Keratinocyte (primary cell): Measurements from ENCODE around the gene C1RL.

ENCODE experiments used
- EZH2 ChIP-seq: IDR thresholded peaks from one replicate; pipeline ENCODE4 v1.6.1; 2012; ENCODE audit warnings: inconsistent platforms, mild to moderate bottlenecking, low read length, moderate library complexity
- TF ChIP-seq, protein P1 (sequence below), 3 experiments: IDR thresholded peaks in 1 of 3; conservative IDR thresholded peaks in 1 of 3; optimal IDR thresholded peaks in 1 of 3; 2 replicates in 2 of 3; 3 replicates in 1 of 3; pipeline versions ENCODE3 to v1.5.1; 2011; ENCODE audit warnings: low read length in 3 of 3, mild to moderate bottlenecking in 3 of 3, moderate library complexity in 2 of 3, control low read depth in 1 of 3, inconsistent platforms in 1 of 3; ENCODE audit not compliant: insufficient read depth in 2 of 3; ENCODE audit errors: extremely low read depth in 1 of 3

DNA sequence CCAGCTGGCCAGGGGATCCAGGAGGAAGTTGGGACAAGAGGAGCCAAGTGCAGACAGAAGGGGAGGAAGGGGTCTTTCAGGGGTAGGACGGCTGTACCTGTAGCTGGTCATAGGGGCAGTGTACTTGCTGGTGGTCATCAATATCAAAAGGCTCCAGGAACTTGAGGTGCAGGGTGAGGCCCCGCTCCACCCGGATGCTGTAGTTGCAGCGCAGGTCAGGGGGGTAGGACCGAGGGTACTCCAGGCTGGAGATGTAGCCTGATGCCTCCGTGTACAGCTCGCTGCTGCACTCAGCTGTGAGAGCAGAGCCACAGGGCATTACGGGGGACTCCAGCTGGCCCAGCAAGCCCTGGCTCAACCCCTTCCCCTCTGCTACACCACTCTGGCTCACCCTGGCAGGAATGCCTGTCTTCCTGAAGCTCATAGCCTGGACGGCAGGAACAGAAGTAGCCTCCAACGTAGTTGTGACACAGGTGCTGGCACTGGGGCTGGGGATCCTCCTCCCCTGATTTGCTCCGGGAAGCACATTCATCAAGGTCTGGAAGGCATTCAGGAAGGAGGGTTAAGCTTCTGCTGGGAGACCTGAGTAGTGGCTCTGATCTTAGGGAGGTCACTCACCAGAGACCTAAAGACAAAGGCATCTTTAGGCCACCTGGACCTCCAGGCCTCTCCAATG, 19.7 kb downstream of the C1RL start:
- TF ChIP-seq, protein P1, sequence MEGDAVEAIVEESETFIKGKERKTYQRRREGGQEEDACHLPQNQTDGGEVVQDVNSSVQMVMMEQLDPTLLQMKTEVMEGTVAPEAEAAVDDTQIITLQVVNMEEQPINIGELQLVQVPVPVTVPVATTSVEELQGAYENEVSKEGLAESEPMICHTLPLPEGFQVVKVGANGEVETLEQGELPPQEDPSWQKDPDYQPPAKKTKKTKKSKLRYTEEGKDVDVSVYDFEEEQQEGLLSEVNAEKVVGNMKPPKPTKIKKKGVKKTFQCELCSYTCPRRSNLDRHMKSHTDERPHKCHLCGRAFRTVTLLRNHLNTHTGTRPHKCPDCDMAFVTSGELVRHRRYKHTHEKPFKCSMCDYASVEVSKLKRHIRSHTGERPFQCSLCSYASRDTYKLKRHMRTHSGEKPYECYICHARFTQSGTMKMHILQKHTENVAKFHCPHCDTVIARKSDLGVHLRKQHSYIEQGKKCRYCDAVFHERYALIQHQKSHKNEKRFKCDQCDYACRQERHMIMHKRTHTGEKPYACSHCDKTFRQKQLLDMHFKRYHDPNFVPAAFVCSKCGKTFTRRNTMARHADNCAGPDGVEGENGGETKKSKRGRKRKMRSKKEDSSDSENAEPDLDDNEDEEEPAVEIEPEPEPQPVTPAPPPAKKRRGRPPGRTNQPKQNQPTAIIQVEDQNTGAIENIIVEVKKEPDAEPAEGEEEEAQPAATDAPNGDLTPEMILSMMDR (optimal IDR thresholded peaks at IDR 0.05 in 1 of 3, IDR thresholded peaks at IDR 0.05 in 1 of 3, conservative IDR thresholded peaks at IDR 0.05 in 1 of 3; ENCODE audit: extremely low read depth in 1 of 3, insufficient read depth in 2 of 3, low read length in 3 of 3), result no peak
- no peak for TF ChIP-seq EZH2
